Fibroblast of lung (primary cell): Measurements from ENCODE around the gene CCNB1IP1. TPM values are rescaled to one million over a fixed set of nuclear protein-coding genes. Genes with fewer than 3 reads are reported as not detected.
"Not testable (repeated sequence)": the region's sequence is repeated elsewhere in the genome, so short reads cannot be mapped to it uniquely, and the experiment has no call there.

Experiments used
- DNase-seq, 2 donors: peaks; one replicate each; pipeline versions ENCODE4 v3.0.0 to v3.0.0-alpha.2; 2010; ENCODE audit warnings: low read depth in 2 of 2
- H2AFZ ChIP-seq: 2 replicates; pipeline ENCODE4 v1.5.1; 2012; ENCODE audit warnings: low read length, control low read depth, inconsistent platforms
- H3K27ac ChIP-seq: 2 replicates; pipeline ENCODE4 v1.5.1; 2011; ENCODE audit warnings: low read length, control low read depth; ENCODE audit not compliant: insufficient read depth
- H3K27me3 ChIP-seq: 2 replicates; pipeline ENCODE4 v1.5.1; 2011; ENCODE audit warnings: mild to moderate bottlenecking, low read length; ENCODE audit not compliant: control insufficient read depth, insufficient read depth
- H3K36me3 ChIP-seq: 2 replicates; pipeline ENCODE4 v1.5.1; 2011; ENCODE audit warnings: low read length; ENCODE audit not compliant: control insufficient read depth, insufficient read depth
- H3K4me1 ChIP-seq: 2 replicates; pipeline ENCODE4 v1.5.1; 2011; ENCODE audit warnings: low read length; ENCODE audit not compliant: control insufficient read depth, insufficient read depth; ENCODE audit errors: extremely low read depth
- H3K4me2 ChIP-seq: 2 replicates; pipeline ENCODE4 v1.5.1; 2011; ENCODE audit warnings: low read length, control low read depth; ENCODE audit not compliant: insufficient read depth; ENCODE audit errors: extremely low read depth
- H3K4me3 ChIP-seq, 4 experiments: fragments of 200-600 bp in 1 of 4; sonication (generic) in 1 of 4; replicated peaks in 1 of 4; 2 replicates each; pipeline ENCODE4 v1.5.1; 2011 to 2016; ENCODE audit warnings: low read length in 4 of 4, low read depth in 3 of 4, mild to moderate bottlenecking in 3 of 4, control low read depth in 2 of 4, inconsistent platforms in 1 of 4, mixed read lengths in 1 of 4; ENCODE audit not compliant: insufficient read depth in 1 of 4; ENCODE audit errors: control extremely low read depth in 1 of 4
- H3K79me2 ChIP-seq: 2 replicates; pipeline ENCODE4 v1.5.1; 2012; ENCODE audit warnings: mild to moderate bottlenecking, low read length, inconsistent platforms; ENCODE audit not compliant: control insufficient read depth, insufficient read depth
- H3K9ac ChIP-seq: 2 replicates; pipeline ENCODE4 v1.5.1; 2011; ENCODE audit warnings: mild to moderate bottlenecking, low read length, control low read depth; ENCODE audit not compliant: insufficient read depth
- H3K9me3 ChIP-seq: 2 replicates; pipeline ENCODE4 v1.5.1; 2012; ENCODE audit warnings: low read depth, low read length; ENCODE audit not compliant: control insufficient read depth, insufficient read depth
- H4K20me1 ChIP-seq: 2 replicates; pipeline ENCODE4 v1.5.1; 2011; ENCODE audit warnings: low read length; ENCODE audit not compliant: control insufficient read depth, insufficient read depth; ENCODE audit errors: extremely low read depth
- CTCF ChIP-seq, 2 donors: IDR thresholded peaks in 1 of 2; conservative IDR thresholded peaks in 1 of 2; 1 replicate in 1 of 2; 2 replicates in 1 of 2; pipeline ENCODE4 v1.5.1; 2011 to 2012; ENCODE audit warnings: low read length in 2 of 2, control low read depth in 1 of 2, inconsistent platforms in 1 of 2, low read depth in 1 of 2, mild to moderate bottlenecking in 1 of 2
- EZH2 ChIP-seq: IDR thresholded peaks from 2 replicates; pipeline ENCODE4 v1.5.1; 2012; ENCODE audit warnings: low read length, control low read depth, mild to moderate bottlenecking; ENCODE audit errors: missing control alignments
- polyA plus RNA-seq, 2 donors: library from polyadenylated mRNA; depleted of rRNA in 1 of 2; stranded (reverse) in 1 of 2; unstranded in 1 of 2; fragments of >200 nt; gene quantifications; 2 replicates each; pipeline ENCODE4 v1.2.1, GENCODE V29; 2011 to 2012; ENCODE audit warnings: missing spikeins in 1 of 2
- total RNA-seq: library from RNA; depleted of rRNA; stranded (reverse); fragments of >200 nt; gene quantifications from 2 replicates; pipeline ENCODE4 v1.2.1, GENCODE V29; 2014

Gene CCNB1IP1
- total and polyA plus RNA-seq, 2 donors (not counting 1 experiment from before 2014, with no cell fraction given): 48.5 to 77.5 TPM

- no peak for DNase-seq
- Histone ChIP-seq H3K9me3 (no peaks in the 10 kb centered on the region), H3K36me3 (peaks cover 4% of the 10 kb centered on the region), H4K20me1 (no peaks in the 10 kb centered on the region), H3K4me1 (no peaks in the 10 kb centered on the region), H3K4me3 (no peak overlapping the region), H3K79me2 (no peaks in the 10 kb centered on the region), H3K9ac (no peak overlapping the region), H3K4me2 (no peak overlapping the region), H3K27me3 (no peaks in the 10 kb centered on the region), H2AFZ (no peak overlapping the region), H3K27ac (no peak overlapping the region)
- no peak for TF ChIP-seq EZH2
- no peak for TF ChIP-seq CTCF (conservative IDR thresholded peaks at IDR 0.05 in 1 of 2, IDR thresholded peaks at IDR 0.05 in 1 of 2; ENCODE audit: low read depth in 1 of 2, low read length in 2 of 2)
Measured at GRCh38 chr14:20295067-20295466, 38.0 kb downstream of the CCNB1IP1 start.

- H4K20me1 ChIP-seq: no peaks in the 10 kb centered on the region
- no peaks in the 10 kb centered on the region for H3K79me2 ChIP-seq
- no peaks in the 10 kb centered on the region for H3K9me3 ChIP-seq
- peaks cover 4% of the 10 kb centered on the region for H3K36me3 ChIP-seq
- H3K4me1 ChIP-seq: no peaks in the 10 kb centered on the region
- H3K27ac ChIP-seq: no peak overlapping the region
- no peak overlapping the region for H3K4me3 ChIP-seq
- no peak for DNase-seq
- TF ChIP-seq CTCF (conservative IDR thresholded peaks at IDR 0.05 in 1 of 2, IDR thresholded peaks at IDR 0.05 in 1 of 2; ENCODE audit: low read depth in 1 of 2, low read length in 2 of 2): no peak
- no peak for TF ChIP-seq EZH2
- no peak overlapping the region for H2AFZ ChIP-seq
- no peak overlapping the region for H3K4me2 ChIP-seq
- H3K27me3 ChIP-seq: no peaks in the 10 kb centered on the region
- no peak overlapping the region for H3K9ac ChIP-seq
Measured at GRCh38 chr14:20294636-20295035, 38.4 kb downstream of the CCNB1IP1 start.

GRCh38 chr14:20281998-20282397, 51.1 kb downstream of the CCNB1IP1 start:
- H3K4me2 ChIP-seq, H2AFZ ChIP-seq, H3K36me3 ChIP-seq, H3K4me1 ChIP-seq, DNase-seq, H3K79me2 ChIP-seq, H3K27ac ChIP-seq, H4K20me1 ChIP-seq, H3K9ac ChIP-seq, H3K4me3 ChIP-seq, H3K9me3 ChIP-seq, H3K27me3 ChIP-seq: not testable (repeated sequence)

GRCh38 chr14:20280265-20280664, 52.8 kb downstream of the CCNB1IP1 start:
- H3K9me3 ChIP-seq, H3K9ac ChIP-seq, H3K79me2 ChIP-seq, H3K27ac ChIP-seq, H3K4me2 ChIP-seq, H3K4me3 ChIP-seq, H3K36me3 ChIP-seq, H3K4me1 ChIP-seq, H2AFZ ChIP-seq, H3K27me3 ChIP-seq, DNase-seq, H4K20me1 ChIP-seq: not testable (repeated sequence)
